AG10803 (cell line): Measurements from ENCODE around the gene RFESD.
A peak's percentile ranks its signal among the peaks of the same experiment; 100 is the strongest.
"Not testable (repeated sequence)": the region's sequence is repeated elsewhere in the genome, so short reads cannot be mapped to it uniquely, and the experiment has no call there.

Experiments used
- DNase-seq: peaks from one replicate; pipeline ENCODE4 v3.0.0; 2010; ENCODE audit warnings: low read depth
- H3K4me3 ChIP-seq: 2 replicates; pipeline ENCODE4 v1.5.1; 2011; ENCODE audit warnings: mild to moderate bottlenecking, low read length, control low read depth
- CTCF ChIP-seq: conservative IDR thresholded peaks from 2 replicates; pipeline ENCODE4 v1.5.1; 2011; ENCODE audit warnings: mild to moderate bottlenecking, low read length, control low read depth, inconsistent platforms

The RFESD gene

GRCh38 chr5:95690333-95690732 lies 43.8 kb downstream of the RFESD start:
- no peak for DNase-seq
- no peak overlapping the region for H3K4me3 ChIP-seq
- TF ChIP-seq CTCF: no peak

- DNase-seq: peak; percentile 23
- no peak overlapping the region for H3K4me3 ChIP-seq
- no peak for TF ChIP-seq CTCF
Observed at GRCh38 chr5:95697781-95698681, 51.5 kb downstream of the RFESD start.

GRCh38 chr5:95699337-95699736 lies 52.8 kb downstream of the RFESD start:
- H3K4me3 ChIP-seq: no peak overlapping the region
- TF ChIP-seq CTCF: no peak
- no peak for DNase-seq

GRCh38 chr5:95701074-95701473 lies 54.5 kb downstream of the RFESD start:
- no peak overlapping the region for H3K4me3 ChIP-seq
- no peak for TF ChIP-seq CTCF
- no peak for DNase-seq

- TF ChIP-seq CTCF: no peak
- no peak for DNase-seq
- no peak overlapping the region for H3K4me3 ChIP-seq
Observed at GRCh38 chr5:95704150-95704549, 57.6 kb downstream of the RFESD start.

- not testable (repeated sequence) for DNase-seq, H3K4me3 ChIP-seq
Observed at GRCh38 chr5:95706196-95706595, 59.6 kb downstream of the RFESD start.

GRCh38 chr5:95707055-95707454 lies 60.5 kb downstream of the RFESD start:
- no peak for TF ChIP-seq CTCF
- no peak overlapping the region for H3K4me3 ChIP-seq
- DNase-seq: no peak
